ENCODE results near the gene TBX18.

Gene TBX18

GRCh38 chr6:84691978-84692623 lies 72.3 kb downstream of the TBX18 start:
- Histone ChIP-seq H3K56ac (ENCODE audit: low read length) (no peak overlapping the region), H4K5ac (ENCODE audit: low read length) (no peak overlapping the region), H3K27me3 (ENCODE audit: insufficient read depth, low read length, poor library complexity) (no peaks in the 10 kb centered on the region), H2BK5ac (ENCODE audit: low read length) (no peak overlapping the region), H3K9ac (ENCODE audit: low read length) (no peak overlapping the region), H3K79me1 (ENCODE audit: low read length) (no peaks in the 10 kb centered on the region), H3K79me2 (ENCODE audit: control insufficient read depth, insufficient read depth, low read length) (no peaks in the 10 kb centered on the region), H2BK120ac (ENCODE audit: low read depth, low read length) (no peak overlapping the region), H2BK15ac (replicated peaks; ENCODE audit: low read depth) (no peak overlapping the region), H3K4me1 (ENCODE audit: control insufficient read depth, low read depth, low read length) (no peaks in the 10 kb centered on the region), H3K4me3 (ENCODE audit: low read length) (no peak overlapping the region), H3K27ac (ENCODE audit: low read depth, low read length) (no peak overlapping the region), H3K18ac (ENCODE audit: low read length) (no peak overlapping the region), H3K23ac (ENCODE audit: low read length) (no peak overlapping the region), H3K4ac (ENCODE audit: low read depth, low read length) (no peak overlapping the region), H2AK5ac (ENCODE audit: low read length) (no peak overlapping the region), H3K4me2 (ENCODE audit: low read length) (no peak overlapping the region), H4K8ac (ENCODE audit: low read depth, low read length) (no peak overlapping the region), H3K36me3 (ENCODE audit: control insufficient read depth, insufficient read depth, low read length) (no peaks in the 10 kb centered on the region)
- DNase-seq = peak; percentile 7
- no CpG with 5 or more reads among the region's 2 CpGs for WGBS (ENCODE audit: extremely low coverage, insufficient coverage, low lambda C conversion rate)

GRCh38 chr6:84688141-84688873 lies 76.1 kb downstream of the TBX18 start:
- Histone ChIP-seq H3K9ac (ENCODE audit: low read length) (no peak overlapping the region), H4K8ac (ENCODE audit: low read depth, low read length) (no peak overlapping the region), H4K5ac (ENCODE audit: low read length) (no peak overlapping the region), H2BK120ac (ENCODE audit: low read depth, low read length) (no peak overlapping the region), H2BK15ac (replicated peaks; ENCODE audit: low read depth) (no peak overlapping the region), H3K36me3 (ENCODE audit: control insufficient read depth, insufficient read depth, low read length) (no peaks in the 10 kb centered on the region), H3K27me3 (ENCODE audit: insufficient read depth, low read length, poor library complexity) (no peaks in the 10 kb centered on the region), H3K4me3 (ENCODE audit: low read length) (no peak overlapping the region), H3K23ac (ENCODE audit: low read length) (no peak overlapping the region), H3K4me2 (ENCODE audit: low read length) (no peak overlapping the region), H3K79me1 (ENCODE audit: low read length) (no peaks in the 10 kb centered on the region), H3K4me1 (ENCODE audit: control insufficient read depth, low read depth, low read length) (no peaks in the 10 kb centered on the region), H3K18ac (ENCODE audit: low read length) (no peak overlapping the region), H2AK5ac (ENCODE audit: low read length) (no peak overlapping the region), H3K4ac (ENCODE audit: low read depth, low read length) (no peak overlapping the region), H2BK5ac (ENCODE audit: low read length) (no peak overlapping the region), H3K56ac (ENCODE audit: low read length) (no peak overlapping the region), H3K27ac (ENCODE audit: low read depth, low read length) (no peak overlapping the region), H3K79me2 (ENCODE audit: control insufficient read depth, insufficient read depth, low read length) (no peaks in the 10 kb centered on the region)
- DNase-seq = peak; percentile 42
- WGBS (ENCODE audit: extremely low coverage, insufficient coverage, low lambda C conversion rate) = no CpG with 5 or more reads among the region's 7 CpGs

- no CpG with 5 or more reads among the region's 7 CpGs for WGBS (ENCODE audit: extremely low coverage, insufficient coverage, low lambda C conversion rate)
- Histone ChIP-seq H3K27me3 (ENCODE audit: insufficient read depth, low read length, poor library complexity) (no peaks in the 10 kb centered on the region), H3K4me3 (ENCODE audit: low read length) (no peak overlapping the region), H3K27ac (ENCODE audit: low read depth, low read length) (no peak overlapping the region), H4K8ac (ENCODE audit: low read depth, low read length) (no peak overlapping the region), H4K5ac (ENCODE audit: low read length) (no peak overlapping the region), H3K79me1 (ENCODE audit: low read length) (no peaks in the 10 kb centered on the region), H3K4me1 (ENCODE audit: control insufficient read depth, low read depth, low read length) (no peaks in the 10 kb centered on the region), H3K4ac (ENCODE audit: low read depth, low read length) (no peak overlapping the region), H2BK120ac (ENCODE audit: low read depth, low read length) (no peak overlapping the region), H3K36me3 (ENCODE audit: control insufficient read depth, insufficient read depth, low read length) (no peaks in the 10 kb centered on the region), H3K23ac (ENCODE audit: low read length) (no peak overlapping the region), H3K79me2 (ENCODE audit: control insufficient read depth, insufficient read depth, low read length) (no peaks in the 10 kb centered on the region), H3K18ac (ENCODE audit: low read length) (no peak overlapping the region), H3K9ac (ENCODE audit: low read length) (no peak overlapping the region), H3K56ac (ENCODE audit: low read length) (no peak overlapping the region), H2BK15ac (replicated peaks; ENCODE audit: low read depth) (no peak overlapping the region), H3K4me2 (ENCODE audit: low read length) (no peak overlapping the region), H2AK5ac (ENCODE audit: low read length) (no peak overlapping the region), H2BK5ac (ENCODE audit: low read length) (no peak overlapping the region)
- DNase-seq = no peak
Measured at GRCh38 chr6:84687431-84687830, 77.0 kb downstream of the TBX18 start.

- no CpG with 5 or more reads among the region's 3 CpGs for WGBS (ENCODE audit: extremely low coverage, insufficient coverage, low lambda C conversion rate)
Measured at GRCh38 chr6:84685983-84686584, 78.3 kb downstream of the TBX18 start.

GRCh38 chr6:84681693-84682326 lies 82.6 kb downstream of the TBX18 start:
- WGBS (ENCODE audit: extremely low coverage, insufficient coverage, low lambda C conversion rate) = no CpG with 5 or more reads among the region's 17 CpGs
- Histone ChIP-seq H3K27ac (ENCODE audit: low read depth, low read length) (no peak overlapping the region), H3K4ac (ENCODE audit: low read depth, low read length) (no peak overlapping the region), H3K27me3 (ENCODE audit: insufficient read depth, low read length, poor library complexity) (no peaks in the 10 kb centered on the region), H3K4me3 (ENCODE audit: low read length) (no peak overlapping the region), H2AK5ac (ENCODE audit: low read length) (no peak overlapping the region), H2BK15ac (replicated peaks; ENCODE audit: low read depth) (no peak overlapping the region), H3K56ac (ENCODE audit: low read length) (no peak overlapping the region), H2BK5ac (ENCODE audit: low read length) (no peak overlapping the region), H3K4me1 (ENCODE audit: control insufficient read depth, low read depth, low read length) (no peaks in the 10 kb centered on the region), H2BK120ac (ENCODE audit: low read depth, low read length) (no peak overlapping the region), H3K79me2 (ENCODE audit: control insufficient read depth, insufficient read depth, low read length) (no peaks in the 10 kb centered on the region), H3K4me2 (ENCODE audit: low read length) (no peak overlapping the region), H4K8ac (ENCODE audit: low read depth, low read length) (no peak overlapping the region), H3K9ac (ENCODE audit: low read length) (no peak overlapping the region), H3K79me1 (ENCODE audit: low read length) (no peaks in the 10 kb centered on the region), H4K5ac (ENCODE audit: low read length) (no peak overlapping the region), H3K18ac (ENCODE audit: low read length) (no peak overlapping the region), H3K23ac (ENCODE audit: low read length) (no peak overlapping the region), H3K36me3 (ENCODE audit: control insufficient read depth, insufficient read depth, low read length) (no peaks in the 10 kb centered on the region)
- no peak for DNase-seq

More at GRCh38 chr6:84685983-84686584, 78.3 kb downstream of the TBX18 start:
- peak; percentile 70 for DNase-seq
- H3K4me3 ChIP-seq (ENCODE audit: low read length) = no peak overlapping the region
- no peaks in the 10 kb centered on the region for H3K27me3 ChIP-seq (ENCODE audit: insufficient read depth, low read length, poor library complexity)
- no peak overlapping the region for H3K18ac ChIP-seq (ENCODE audit: low read length)
- no peaks in the 10 kb centered on the region for H3K79me1 ChIP-seq (ENCODE audit: low read length)
- no peak overlapping the region for H2BK5ac ChIP-seq (ENCODE audit: low read length)
- no peak overlapping the region for H3K4me2 ChIP-seq (ENCODE audit: low read length)
- no peaks in the 10 kb centered on the region for H3K79me2 ChIP-seq (ENCODE audit: control insufficient read depth, insufficient read depth, low read length)
- no peak overlapping the region for H3K9ac ChIP-seq (ENCODE audit: low read length)
- no peak overlapping the region for H2BK15ac ChIP-seq (replicated peaks; ENCODE audit: low read depth)
- H3K23ac ChIP-seq (ENCODE audit: low read length) = no peak overlapping the region
- no peaks in the 10 kb centered on the region for H3K4me1 ChIP-seq (ENCODE audit: control insufficient read depth, low read depth, low read length)
- no peak overlapping the region for H4K5ac ChIP-seq (ENCODE audit: low read length)
- H3K36me3 ChIP-seq (ENCODE audit: control insufficient read depth, insufficient read depth, low read length) = no peaks in the 10 kb centered on the region
- H3K27ac ChIP-seq (ENCODE audit: low read depth, low read length) = no peak overlapping the region
- H4K8ac ChIP-seq (ENCODE audit: low read depth, low read length) = no peak overlapping the region
- no peak overlapping the region for H2AK5ac ChIP-seq (ENCODE audit: low read length)
- H3K56ac ChIP-seq (ENCODE audit: low read length) = no peak overlapping the region
- H2BK120ac ChIP-seq (ENCODE audit: low read depth, low read length) = no peak overlapping the region
- H3K4ac ChIP-seq (ENCODE audit: low read depth, low read length) = no peak overlapping the region

All from mesendoderm (in vitro differentiated cells).